Gastroesophageal sphincter (tissue), 3 donors: ENCODE measurements around the gene RFPL2.
"Not testable (repeated sequence)": the region's sequence is repeated elsewhere in the genome, so short reads cannot be mapped to it uniquely, and the experiment has no call there.

Experiments used
- CTCF ChIP-seq, 4 experiments: fragments of 200-600 bp in 2 of 4; fragments of 450-650 bp in 2 of 4; sonication (generic) in 1 of 4; IDR thresholded peaks; one replicate each; pipeline ENCODE4 v1.5.1; 2017 to 2019; ENCODE audit warnings: antibody characterized with exemption in 4 of 4, mild to moderate bottlenecking in 2 of 4, moderate library complexity in 2 of 4
- EP300 ChIP-seq: sonication (generic); formaldehyde crosslinking; IDR thresholded peaks from one replicate; pipeline ENCODE4 v1.6.1; 2017; ENCODE audit warnings: antibody characterized with exemption, mild to moderate bottlenecking
- POLR2A ChIP-seq, 2 donors: fragments of 450-650 bp; IDR thresholded peaks; one replicate each; pipeline ENCODE4 v1.6.1; 2017; ENCODE audit warnings: antibody characterized with exemption in 2 of 2, mild to moderate bottlenecking in 2 of 2, moderate library complexity in 1 of 2
- POLR2AphosphoS5 ChIP-seq: sonication (generic); formaldehyde crosslinking; IDR thresholded peaks from one replicate; pipeline ENCODE4 v1.6.1; 2017; ENCODE audit warnings: antibody characterized with exemption

GRCh38 chr22:32154727-32155126 is 50.1 kb downstream of the RFPL2 start:
- not testable (repeated sequence) for TF ChIP-seq CTCF (IDR thresholded peaks at IDR 0.05); POLR2AphosphoS5; POLR2A (IDR thresholded peaks at IDR 0.05); EP300
